Psoas muscle (tissue), 8 donors: ENCODE measurements around the gene LAMA1. TPM values are rescaled to one million over a fixed set of nuclear protein-coding genes. Genes with fewer than 3 reads are reported as not detected.

Experiments used
- ATAC-seq, 4 donors: fragments of 200-7000 bp; cut with Tn5 transposase; one replicate each; pipeline ENCODE4 v1.9.1; 2020; ENCODE audit warnings: moderate library complexity in 3 of 4, mild to moderate bottlenecking in 2 of 4
- DNase-seq, 2 donors: peaks; one replicate each; pipeline ENCODE4 v3.0.0-alpha.2; 2020
- H3K27ac ChIP-seq: fragments of 200-600 bp; one replicate; pipeline ENCODE4 v1.8.0; 2022
- H3K27me3 ChIP-seq, 3 donors: fragments of 200-600 bp in 1 of 3; one replicate each; pipeline versions ENCODE4 v1.6.1 to v1.8.0; 2013 to 2022; ENCODE audit warnings: low read length in 2 of 3, mild to moderate bottlenecking in 2 of 3, moderate library complexity in 1 of 3; ENCODE audit not compliant: insufficient read depth in 3 of 3
- H3K36me3 ChIP-seq, 2 donors: fragments of 200-600 bp in 1 of 2; one replicate each; pipeline versions ENCODE4 v1.6.1 to v1.8.0; 2013 to 2022; ENCODE audit warnings: low read depth in 1 of 2, mild to moderate bottlenecking in 1 of 2, moderate library complexity in 1 of 2; ENCODE audit not compliant: insufficient read depth in 1 of 2
- H3K4me1 ChIP-seq: fragments of 200-600 bp; one replicate; pipeline ENCODE4 v1.8.0; 2022
- H3K4me3 ChIP-seq: fragments of 200-600 bp; one replicate; pipeline ENCODE4 v1.8.0; 2022; ENCODE audit warnings: mild to moderate bottlenecking
- H3K9me3 ChIP-seq: fragments of 200-600 bp; one replicate; pipeline ENCODE4 v1.8.0; 2022
- WGBS, 3 donors: extraction: QIAGEN DNeasy Blood & Tissue Kit; methylation state at CpG; one replicate each; pipeline versions ENCODE4 v1.1.6 to v1.1.7; 2013; 5-methylcytosine and 5-hydroxymethylcytosine counted together
- intact Hi-C, 2 donors: fragments of 100-400 bp; cut with DNase I; formaldehyde crosslinking; loops; one replicate each; pipeline versions ENCODE4 v1.11.0 to v1.14.2; 2022
- polyA plus RNA-seq, 3 donors: library from polyadenylated mRNA; stranded (reverse); fragments of 200-250 nt; gene quantifications; one replicate each; pipeline ENCODE4 v1.2.3, GENCODE V29; 2013
- total RNA-seq, 4 donors: library from RNA; stranded (reverse); fragmentation: NEBNext Ultra II Directional in 2 of 4; extraction: Animal tissue kit (Norgen Biotek cat#: 25700) in 2 of 4; gene quantifications; one replicate each; pipeline versions ENCODE4 v1.2.1 to v1.2.4, GENCODE V29; 2021 to 2023
- TF ChIP-seq, protein P1 (sequence below): fragments of 200-600 bp; IDR thresholded peaks from one replicate; pipeline ENCODE4 v1.8.0; 2022; ENCODE audit warnings: antibody characterized with exemption
- donor health status: healthy with polysubstance abuse.
- donor health status: DM: no; HTN: no; CAD: no; lungs with moderate emphysema.
- donor health status: Bipolar disorder and iron deficiency.
- donor health status: healthy.
- donor health status: DM: yes; HTN: yes; CAD: no.
- donor health status: DM: no; HTN: no; CAD: no.
- donor health status: DM: no; HTN: no; CAD: no.
- donor health status: DM: yes; HTN: yes; CAD: no.

Gene LAMA1
- total and polyA plus RNA-seq, 7 donors: 0.04 to 2.6 (median 0.11) TPM; not detected in 1

DNA sequence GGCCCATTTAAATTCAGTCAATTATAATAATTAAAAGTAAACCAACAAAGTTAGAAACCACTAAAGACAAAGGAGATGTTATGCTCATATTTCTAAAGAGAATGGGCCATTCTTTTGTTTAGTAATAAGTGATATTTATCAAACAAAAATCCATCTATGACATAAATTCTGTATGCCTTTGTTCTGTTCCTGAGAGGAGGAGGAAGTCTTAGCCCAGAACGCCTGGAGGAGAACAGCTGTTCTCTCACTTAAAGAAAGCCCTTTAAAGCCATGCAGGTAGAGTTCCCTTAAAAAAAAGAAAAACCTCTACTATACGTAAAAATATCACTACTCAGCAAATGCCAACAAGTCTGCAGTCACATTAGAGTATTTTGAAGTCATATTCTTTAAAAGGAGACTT is 15.5 kb downstream of the LAMA1 start:
- no peak for DNase-seq

DNA sequence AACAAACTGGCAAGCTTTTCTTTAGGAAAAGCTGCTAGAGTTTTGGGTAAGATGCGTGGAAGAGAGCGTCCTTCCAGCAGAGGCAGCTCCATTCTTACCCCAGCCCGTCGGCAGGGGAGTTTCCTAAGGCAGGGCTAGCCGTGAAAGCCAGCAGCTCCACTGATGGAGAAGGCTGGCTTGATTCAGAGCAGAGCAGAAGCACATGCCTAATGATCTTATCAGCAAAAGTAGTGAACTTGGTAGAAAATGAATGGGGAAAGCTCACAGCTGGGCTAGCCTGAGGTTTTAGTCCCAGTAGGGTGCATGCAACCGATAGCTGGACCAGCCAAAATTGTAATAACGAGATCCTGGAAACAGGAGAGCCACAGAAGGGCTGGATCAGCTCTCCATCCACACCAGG is 20.8 kb downstream of the LAMA1 start:
- WGBS, 3 donors: 67 to 73% (median 72%) methylated on average over 7 of the region's 7 CpGs
- Histone ChIP-seq H3K4me3 (no peak overlapping the region), H3K36me3 (no peaks in the 10 kb centered on the region)

More for the DNA sequence above, 15.5 kb downstream of the LAMA1 start:
- Histone ChIP-seq H3K36me3 (no peaks in the 10 kb centered on the region), H3K27ac (no peak overlapping the region), H3K27me3 (no peaks in the 10 kb centered on the region), H3K4me3 (no peak overlapping the region), H3K4me1 (no peaks in the 10 kb centered on the region), H3K9me3 (no peaks in the 10 kb centered on the region)
- TF ChIP-seq, protein P1, sequence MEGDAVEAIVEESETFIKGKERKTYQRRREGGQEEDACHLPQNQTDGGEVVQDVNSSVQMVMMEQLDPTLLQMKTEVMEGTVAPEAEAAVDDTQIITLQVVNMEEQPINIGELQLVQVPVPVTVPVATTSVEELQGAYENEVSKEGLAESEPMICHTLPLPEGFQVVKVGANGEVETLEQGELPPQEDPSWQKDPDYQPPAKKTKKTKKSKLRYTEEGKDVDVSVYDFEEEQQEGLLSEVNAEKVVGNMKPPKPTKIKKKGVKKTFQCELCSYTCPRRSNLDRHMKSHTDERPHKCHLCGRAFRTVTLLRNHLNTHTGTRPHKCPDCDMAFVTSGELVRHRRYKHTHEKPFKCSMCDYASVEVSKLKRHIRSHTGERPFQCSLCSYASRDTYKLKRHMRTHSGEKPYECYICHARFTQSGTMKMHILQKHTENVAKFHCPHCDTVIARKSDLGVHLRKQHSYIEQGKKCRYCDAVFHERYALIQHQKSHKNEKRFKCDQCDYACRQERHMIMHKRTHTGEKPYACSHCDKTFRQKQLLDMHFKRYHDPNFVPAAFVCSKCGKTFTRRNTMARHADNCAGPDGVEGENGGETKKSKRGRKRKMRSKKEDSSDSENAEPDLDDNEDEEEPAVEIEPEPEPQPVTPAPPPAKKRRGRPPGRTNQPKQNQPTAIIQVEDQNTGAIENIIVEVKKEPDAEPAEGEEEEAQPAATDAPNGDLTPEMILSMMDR: no peak
- 18 to 22% (median 21%) methylated on average over 2 of the region's 2 CpGs for WGBS, 3 donors
- intact Hi-C loops: no loop called here
- ATAC-seq: no peak

GRCh38 chr18:7094427-7094826 is 23.2 kb downstream of the LAMA1 start:
- DNase-seq (no peak), ATAC-seq (no peak)
- Histone ChIP-seq H3K4me3 (no peak overlapping the region), H3K27ac (no peak overlapping the region), H3K4me1 (no peaks in the 10 kb centered on the region), H3K27me3 (no peaks in the 10 kb centered on the region), H3K36me3 (no peaks in the 10 kb centered on the region), H3K9me3 (no peaks in the 10 kb centered on the region)
- TF ChIP-seq, protein P1: no peak
- intact Hi-C loops: no loop called here

More for the DNA sequence above, 20.8 kb downstream of the LAMA1 start:
- intact Hi-C loops: no loop called here
- TF ChIP-seq, protein P1: no peak
- H3K4me1 ChIP-seq: no peaks in the 10 kb centered on the region
- no peak for DNase-seq
- no peaks in the 10 kb centered on the region for H3K27me3 ChIP-seq
- H3K27ac ChIP-seq: no peak overlapping the region
- H3K9me3 ChIP-seq: no peaks in the 10 kb centered on the region
- no peak for ATAC-seq

DNA sequence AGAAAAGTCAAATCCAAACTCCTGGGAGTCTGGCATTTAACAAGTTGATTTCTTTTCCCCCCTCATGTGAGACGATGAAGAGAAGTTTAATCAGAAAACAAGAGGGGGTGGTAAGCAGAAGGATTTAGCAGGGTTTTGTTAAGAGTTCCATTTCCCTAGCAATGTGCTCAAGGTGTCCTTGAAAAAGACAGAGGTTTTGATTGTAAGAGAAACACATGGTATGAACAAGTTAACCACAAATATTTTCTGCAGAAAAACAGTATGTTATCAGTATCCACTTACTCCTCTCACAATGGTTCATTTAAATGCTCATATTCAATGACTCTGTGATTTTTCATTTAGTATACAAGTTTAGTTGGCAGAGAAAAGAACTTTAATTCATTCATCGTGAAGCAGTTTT is 26.8 kb downstream of the LAMA1 start:
- TF ChIP-seq, protein P1: no peak
- intact Hi-C loops: no loop called here
- Histone ChIP-seq H3K4me3 (no peak overlapping the region), H3K36me3 (no peaks in the 10 kb centered on the region), H3K9me3 (no peaks in the 10 kb centered on the region), H3K27ac (no peak overlapping the region), H3K27me3 (no peaks in the 10 kb centered on the region), H3K4me1 (no peaks in the 10 kb centered on the region)
- ATAC-seq (no peak), DNase-seq (no peak)
- WGBS, 3 donors: 39 to 52% (median 45%) methylated on average over 2 of the region's 2 CpGs

GRCh38 chr18:7089369-7089768 is 28.2 kb downstream of the LAMA1 start:
- Histone ChIP-seq H3K27me3 (no peaks in the 10 kb centered on the region), H3K36me3 (no peaks in the 10 kb centered on the region), H3K9me3 (no peaks in the 10 kb centered on the region), H3K4me1 (no peaks in the 10 kb centered on the region), H3K4me3 (no peak overlapping the region), H3K27ac (no peak overlapping the region)
- TF ChIP-seq, protein P1: no peak
- no peak for DNase-seq
- no peak for ATAC-seq
- 59 to 63% (median 62%) methylated on average over 8 of the region's 8 CpGs for WGBS, 3 donors
- intact Hi-C loops: no loop called here
